SK-N-SH (cell line): ENCODE data around the gene OSBPL7. TPM values are rescaled to one million over a fixed set of nuclear protein-coding genes. Genes with fewer than 3 reads are reported as not detected.

Experiments used
- CTCF ChIA-PET: fragments of 300-600, 350-600 bp; formaldehyde crosslinking; extraction: SDS; loops from one replicate; lab custom pipeline; 2021; lab: Yijun Ruan, JAX
- POLR2A ChIA-PET: fragments of 350-600 bp; sonication (Branson Sonifier 250); formaldehyde crosslinking; extraction: SDS; loops from one replicate; lab custom pipeline; 2020; ENCODE audit warnings: antibody characterized with exemption, inconsistent platforms; lab: Yijun Ruan, JAX
- DNase-seq: peaks from one replicate; pipeline ENCODE4 v3.0.0; 2012
- H2AFZ ChIP-seq: fragments of 200-600 bp; sonication (generic); 2 replicates; pipeline ENCODE4 v1.8.1; 2016; ENCODE audit warnings: antibody characterized with exemption, mild to moderate bottlenecking, low read depth
- H3F3A ChIP-seq: fragments of 200-600 bp; sonication (generic); replicated peaks from 2 replicates; pipeline ENCODE3; 2016; ENCODE audit warnings: antibody characterized with exemption, mild to moderate bottlenecking; ENCODE audit not compliant: insufficient read depth
- H3K27ac ChIP-seq, 2 experiments: fragments of 200-500 bp in 1 of 2; fragments of 200-600 bp in 1 of 2; sonication (Bioruptor generic) in 1 of 2; sonication (generic), shearing (Covaris generic) in 1 of 2; 2 replicates each; pipeline versions ENCODE4 v1.5.1 to v1.6.1; 2014 to 2016; ENCODE audit warnings: low read depth in 2 of 2, inconsistent platforms in 1 of 2, low read length in 1 of 2, mild to moderate bottlenecking in 1 of 2, mixed read lengths in 1 of 2
- H3K27me3 ChIP-seq: fragments of 200-600 bp; sonication (generic), shearing (Covaris generic); 2 replicates; pipeline ENCODE4 v1.6.1; 2016; ENCODE audit warnings: mixed run types; ENCODE audit not compliant: insufficient read depth
- H3K36me3 ChIP-seq, 2 experiments: fragments of 200-500 bp in 1 of 2; fragments of 200-600 bp in 1 of 2; sonication (Bioruptor generic) in 1 of 2; sonication (generic) in 1 of 2; replicated peaks in 1 of 2; 2 replicates each; pipeline versions ENCODE3 to v1.5.1; 2014 to 2016; ENCODE audit warnings: low read length in 1 of 2, mild to moderate bottlenecking in 1 of 2; ENCODE audit not compliant: insufficient read depth in 2 of 2, control insufficient read depth in 1 of 2
- H3K4me1 ChIP-seq, 2 experiments: fragments of 200-500 bp in 1 of 2; fragments of 200-600 bp in 1 of 2; sonication (Bioruptor generic) in 1 of 2; sonication (generic), shearing (Covaris generic) in 1 of 2; 2 replicates each; pipeline versions ENCODE4 v1.5.1 to v1.6.1; 2014 to 2016; ENCODE audit warnings: low read depth in 1 of 2, low read length in 1 of 2, mixed run types in 1 of 2; ENCODE audit not compliant: insufficient read depth in 2 of 2, control insufficient read depth in 1 of 2
- H3K4me2 ChIP-seq: fragments of 200-600 bp; sonication (generic), shearing (Covaris generic); 2 replicates; pipeline ENCODE4 v1.6.1; 2017; ENCODE audit warnings: mixed run types
- H3K4me3 ChIP-seq, 2 experiments: fragments of 200-500 bp in 1 of 2; fragments of 200-600 bp in 1 of 2; sonication (Bioruptor generic) in 1 of 2; sonication (generic), shearing (Covaris generic) in 1 of 2; 2 replicates each; pipeline versions ENCODE4 v1.5.1 to v1.8.1; 2014 to 2016; ENCODE audit warnings: low read depth in 2 of 2, inconsistent platforms in 1 of 2, low read length in 1 of 2, mild to moderate bottlenecking in 1 of 2, mixed read lengths in 1 of 2, moderate library complexity in 1 of 2
- H3K79me2 ChIP-seq: fragments of 200-600 bp; sonication (generic); 2 replicates; pipeline ENCODE4 v1.8.1; 2017; ENCODE audit warnings: mild to moderate bottlenecking; ENCODE audit not compliant: insufficient read depth
- H3K9ac ChIP-seq: fragments of 200-600 bp; sonication (generic); 2 replicates; pipeline ENCODE4 v1.6.1; 2017; ENCODE audit warnings: mixed run types
- H3K9me2 ChIP-seq: fragments of 200-600 bp; sonication (generic); 2 replicates; pipeline ENCODE4 v1.6.1; 2017; ENCODE audit warnings: mixed run types
- H3K9me3 ChIP-seq: fragments of 200-600 bp; sonication (generic); 2 replicates; pipeline ENCODE4 v1.6.1; 2017; ENCODE audit warnings: mixed run types, mild to moderate bottlenecking, moderate library complexity
- H4K20me1 ChIP-seq: fragments of 200-600 bp; sonication (generic); 2 replicates; pipeline ENCODE4 v1.6.1; 2017; ENCODE audit warnings: mild to moderate bottlenecking, mixed run types; ENCODE audit not compliant: insufficient read depth
- CHD2 ChIP-seq: fragments of 150-350 bp; IDR thresholded peaks from 2 replicates; pipeline ENCODE4 v1.6.1; 2018; ENCODE audit warnings: low read length; ENCODE audit not compliant: partially characterized antibody
- EP300 ChIP-seq, 2 experiments: IDR thresholded peaks; 2 replicates each; pipeline versions ENCODE4 v1.4.0 to v1.6.1; 2012; ENCODE audit warnings: borderline replicate concordance in 1 of 2, low read depth in 1 of 2, low read length in 1 of 2
- IRF3 ChIP-seq: fragments of 150-350 bp; IDR thresholded peaks from 2 replicates; pipeline ENCODE4 v1.6.1; 2016; ENCODE audit warnings: mild to moderate bottlenecking, low read depth, low read length
- JUND ChIP-seq: IDR thresholded peaks from 2 replicates; pipeline ENCODE4 v1.4.0; 2012
- NFIC ChIP-seq: IDR thresholded peaks from 2 replicates; pipeline ENCODE4 v1.4.0; 2012; ENCODE audit warnings: borderline replicate concordance
- POLR2AphosphoS5 ChIP-seq: IDR thresholded peaks from 2 replicates; pipeline ENCODE4 v1.6.1; 2012; ENCODE audit warnings: low read depth, low read length
- TCF12 ChIP-seq: IDR thresholded peaks from 2 replicates; pipeline ENCODE4 v1.4.0; 2012
- YY1 ChIP-seq: IDR thresholded peaks from 2 replicates; pipeline ENCODE4 v1.4.0; 2012; ENCODE audit warnings: low read depth, mild to moderate bottlenecking
- ZBTB33 ChIP-seq: IDR thresholded peaks from 2 replicates; pipeline ENCODE4 v1.4.0; 2012; ENCODE audit warnings: low read depth, borderline replicate concordance
- WGBS: methylation state at CpG from one replicate; pipeline ENCODE4 v1.1.6; 2017; ENCODE audit warnings: low lambda C conversion rate; 5-methylcytosine and 5-hydroxymethylcytosine counted together
- polyA plus RNA-seq, 3 experiments: library from polyadenylated mRNA; depleted of rRNA; stranded (reverse); fragments of >200 nt; gene quantifications; 2 replicates each; pipeline ENCODE4 v1.2.3, GENCODE V29; 2012

The OSBPL7 gene
- polyA plus RNA-seq, 1 of the 3 experiments (the other 2 are of a cell fraction) = 23.7 TPM

- ChIA-PET POLR2A (interaction anchor here (1.2 to 1.7 kb wide), 3 partner anchors 8 to 59 kb away, joined by 3 to 28 read pairs (median 5); partner anchors contain the start of gene OSBPL7), CTCF (interaction anchor here (0.6 to 22.8 kb wide), 11 partner anchors 8 to 188 kb away, joined by 3 to 573 read pairs (median 7); partner anchors contain the start of genes CDK5RAP3, OSBPL7, SCRN2 and SP6)
- no peak for DNase-seq
- peak overlapping the region; percentile 77 to 93 for H3K4me3 ChIP-seq
- peaks cover 9 to 15% of the 10 kb centered on the region in 2 experiments; a peak in 2 of 4 replicates for H3K4me1 ChIP-seq
- H3K9me2 ChIP-seq = no peaks in the 10 kb centered on the region
- H3K27me3 ChIP-seq = no peaks in the 10 kb centered on the region
- peak overlapping the region; percentile 77; the same call in 1 of the 2 replicates for H2AFZ ChIP-seq
- peaks cover 33% of the 10 kb centered on the region for H3K79me2 ChIP-seq
- no peaks in the 10 kb centered on the region for H4K20me1 ChIP-seq
- H3K4me2 ChIP-seq = peak overlapping the region; percentile 97
- TF ChIP-seq IRF3 (no peak), NFIC (no peak), POLR2AphosphoS5 (no peak), TCF12 (no peak), EP300 (IDR thresholded peaks at IDR 0.05; ENCODE audit: borderline replicate concordance in 1 of 2, low read depth in 1 of 2, low read length in 1 of 2) (no peak), CHD2 (no peak), YY1 (no peak)
- peaks cover 14% of the 10 kb centered on the region for H3F3A ChIP-seq
- H3K9ac ChIP-seq = peak overlapping the region; percentile 75
- 32% methylated on average over 18 of the region's 18 CpGs for WGBS
- peaks cover 22 to 34% of the 10 kb centered on the region in 2 experiments for H3K36me3 ChIP-seq
- H3K9me3 ChIP-seq = no peaks in the 10 kb centered on the region
- H3K27ac ChIP-seq = peak overlapping the region; percentile 76 to 88
These were observed 8.9 kb upstream of the OSBPL7 start for GRCh38 chr17:47830396-47831002.

- CTCF ChIA-PET = interaction anchor here (2.8 to 22.8 kb wide), 2 partner anchors 8 to 23 kb away, joined by 29 to 573 read pairs; partner anchors contain the start of genes OSBPL7, SCRN2 and SP6
- TF ChIP-seq CHD2 = no peak
- H3K27ac ChIP-seq = no peak overlapping the region
These were observed 8.3 kb upstream of the OSBPL7 start for GRCh38 chr17:47829870-47830269.

GRCh38 chr17:47823519-47823918 lies 1.9 kb upstream of the OSBPL7 start:
- H3K79me2 ChIP-seq = peaks cover 18% of the 10 kb centered on the region; the same call in 1 of the 2 replicates
- DNase-seq = no peak

More at GRCh38 chr17:47829870-47830269, 8.3 kb upstream of the OSBPL7 start:
- 95% methylated on average over 3 of the region's 3 CpGs for WGBS
- no peak overlapping the region for H3K9ac ChIP-seq
- no peak for DNase-seq
- no peak overlapping the region for H2AFZ ChIP-seq
- POLR2A ChIA-PET = no interaction called here
- peak overlapping the region; percentile 77 to 93; a peak in 3 of 4 replicates for H3K4me3 ChIP-seq
- no peaks in the 10 kb centered on the region for H3K9me2 ChIP-seq
- H3F3A ChIP-seq = peaks cover 14% of the 10 kb centered on the region
- H3K27me3 ChIP-seq = no peaks in the 10 kb centered on the region
- H3K9me3 ChIP-seq = no peaks in the 10 kb centered on the region
- H3K79me2 ChIP-seq = peaks cover 33% of the 10 kb centered on the region
- peaks cover 24 to 36% of the 10 kb centered on the region in 2 experiments for H3K36me3 ChIP-seq
- peak overlapping the region; percentile 97 for H3K4me2 ChIP-seq
- H3K4me1 ChIP-seq = peaks cover 9 to 15% of the 10 kb centered on the region in 2 experiments; a peak in 2 of 4 replicates
- no peaks in the 10 kb centered on the region for H4K20me1 ChIP-seq

More at GRCh38 chr17:47823519-47823918, 1.9 kb upstream of the OSBPL7 start:
- no peaks in the 10 kb centered on the region for H3K9me3 ChIP-seq
- TF ChIP-seq JUND = no peak
- TF ChIP-seq ZBTB33 = no peak
- POLR2A ChIA-PET = interaction anchor here (2.4 kb wide), 1 partner anchor 7 kb away, joined by 28 read pairs; the partner anchor contains the start of genes LRRC46 and MRPL10
- CTCF ChIA-PET = interaction anchor here (2.5 to 4.1 kb wide), 4 partner anchors 8 to 25 kb away, joined by 19 to 40 read pairs (median 24); partner anchors contain the start of genes LRRC46, MRPL10 and SCRN2
- H2AFZ ChIP-seq = no peak overlapping the region
- no peak overlapping the region for H3K4me3 ChIP-seq
- H3F3A ChIP-seq = peaks cover 7% of the 10 kb centered on the region
- peaks cover 11 to 26% of the 10 kb centered on the region in 2 experiments; a peak in 3 of 4 replicates for H3K4me1 ChIP-seq
- no peaks in the 10 kb centered on the region for H4K20me1 ChIP-seq
- H3K36me3 ChIP-seq = peaks cover 42 to 43% of the 10 kb centered on the region in 2 experiments
- no peaks in the 10 kb centered on the region for H3K27me3 ChIP-seq
- 94% methylated on average over 4 of the region's 4 CpGs for WGBS
- no peaks in the 10 kb centered on the region for H3K9me2 ChIP-seq
- H3K4me2 ChIP-seq = no peak overlapping the region
- H3K27ac ChIP-seq = no peak overlapping the region
- H3K9ac ChIP-seq = no peak overlapping the region
